Endothelial cell of umbilical vein (primary cell): Measurements from ENCODE around the gene RRP1B. TPM values are rescaled to one million over a fixed set of nuclear protein-coding genes. Genes with fewer than 3 reads are reported as not detected.

Source experiments
- BruUV-seq: library from RNA; stranded (reverse); fragments of 400-500 nt; replicated peaks from 2 replicates; lab custom pipeline; 2021; lab: Mats Ljungman, UMichigan
- CTCF ChIA-PET: fragments of 300-600, 350-600 bp; sonication (Branson Sonifier 250); formaldehyde crosslinking; loops from one replicate; lab custom pipeline; 2021; ENCODE audit warnings: antibody characterized with exemption, inconsistent platforms; lab: Charles Lee
- POLR2A ChIA-PET: fragments of 300-600, 350-600 bp; sonication (Branson Sonifier 250); formaldehyde crosslinking; loops from one replicate; lab custom pipeline; 2021; ENCODE audit warnings: antibody characterized with exemption, inconsistent platforms; lab: Charles Lee
- DNase-seq: peaks from one replicate; pipeline ENCODE4 v3.0.0-alpha.2; 2011; ENCODE audit warnings: low read depth, low spot score
- FAIRE-seq: peaks from 2 replicates; lab custom pipeline; 2011; peaks lifted over from hg19 to GRCh38; lab: Jason Lieb, UNC
- H2AFZ ChIP-seq: 2 replicates; pipeline ENCODE4 v1.6.0; 2012; ENCODE audit warnings: low read depth, low read length, control low read depth, inconsistent platforms
- H3K27ac ChIP-seq: 2 replicates; pipeline ENCODE4 v1.5.1; 2011; ENCODE audit warnings: low read depth, mild to moderate bottlenecking, control low read depth, low read length, moderate library complexity; ENCODE audit not compliant: insufficient read depth
- H3K27me3 ChIP-seq, 2 experiments: 2 replicates each; pipeline versions ENCODE4 v1.6.0 to v1.6.1; 2011; ENCODE audit warnings: low read length in 2 of 2, mixed read lengths in 1 of 2; ENCODE audit not compliant: control insufficient read depth in 2 of 2, insufficient read depth in 2 of 2
- H3K36me3 ChIP-seq, 2 experiments: 2 replicates in 1 of 2; 3 replicates in 1 of 2; pipeline ENCODE4 v1.5.1; 2011; ENCODE audit warnings: low read length in 2 of 2, mild to moderate bottlenecking in 1 of 2, moderate library complexity in 1 of 2; ENCODE audit not compliant: control insufficient read depth in 2 of 2, insufficient read depth in 2 of 2; ENCODE audit errors: extremely low read depth in 1 of 2
- H3K4me1 ChIP-seq: 3 replicates; pipeline ENCODE4 v1.5.1; 2011; ENCODE audit warnings: mild to moderate bottlenecking, low read length; ENCODE audit not compliant: control insufficient read depth, insufficient read depth; ENCODE audit errors: extremely low read depth
- H3K4me2 ChIP-seq: 2 replicates; pipeline ENCODE4 v1.6.1; 2011; ENCODE audit warnings: low read length, control low read depth, mixed read lengths; ENCODE audit not compliant: insufficient read depth
- H3K4me3 ChIP-seq, 3 experiments: fragments of 200-600 bp in 1 of 3; sonication (generic), shearing (Covaris generic) in 1 of 3; replicated peaks in 1 of 3; 2 replicates each; pipeline ENCODE4 v1.5.1; 2011 to 2016; ENCODE audit warnings: control low read depth in 3 of 3, low read length in 3 of 3, mild to moderate bottlenecking in 2 of 3, inconsistent platforms in 1 of 3, low read depth in 1 of 3, moderate library complexity in 1 of 3; ENCODE audit not compliant: insufficient read depth in 1 of 3
- H3K79me2 ChIP-seq: 2 replicates; pipeline ENCODE4 v1.6.0; 2012; ENCODE audit warnings: low read length, inconsistent platforms; ENCODE audit not compliant: control insufficient read depth, insufficient read depth
- H3K9ac ChIP-seq: replicated peaks from 2 replicates; pipeline ENCODE3; 2011; ENCODE audit warnings: low read length, control low read depth; ENCODE audit not compliant: insufficient read depth; ENCODE audit errors: extremely low read depth
- H3K9me1 ChIP-seq: replicated peaks from 3 replicates; pipeline ENCODE4 v1.6.0; 2011; ENCODE audit warnings: mild to moderate bottlenecking, low read length; ENCODE audit not compliant: control insufficient read depth, insufficient read depth; ENCODE audit errors: extremely low read depth
- H3K9me3 ChIP-seq: replicated peaks from 2 replicates; pipeline ENCODE4 v1.5.1; 2012; ENCODE audit warnings: low read length, inconsistent platforms; ENCODE audit not compliant: control insufficient read depth, insufficient read depth
- H4K20me1 ChIP-seq: replicated peaks from 2 replicates; pipeline ENCODE3; 2011; ENCODE audit warnings: mild to moderate bottlenecking, low read length; ENCODE audit not compliant: control insufficient read depth, insufficient read depth; ENCODE audit errors: extremely low read depth
- EZH2 ChIP-seq: IDR thresholded peaks from 2 replicates; pipeline ENCODE4 v1.6.1; 2012; ENCODE audit warnings: borderline replicate concordance, low read depth, mild to moderate bottlenecking, moderate library complexity, low read length, inconsistent platforms; ENCODE audit not compliant: severe bottlenecking
- FOS ChIP-seq: IDR thresholded peaks from 2 replicates; pipeline ENCODE4 v1.6.1; 2011; ENCODE audit warnings: mild to moderate bottlenecking, low read length, moderate library complexity, borderline replicate concordance; ENCODE audit not compliant: insufficient read depth
- GATA2 ChIP-seq: IDR thresholded peaks from 2 replicates; pipeline ENCODE4 v1.7.0; 2011; ENCODE audit warnings: low read depth, mild to moderate bottlenecking, moderate library complexity, mixed read lengths, low read length; ENCODE audit not compliant: insufficient read length, insufficient read depth
- JUN ChIP-seq: IDR thresholded peaks from 2 replicates; pipeline ENCODE4 v1.6.1; 2011; ENCODE audit warnings: borderline replicate concordance, low read depth; ENCODE audit not compliant: insufficient read length, insufficient read depth
- MYC ChIP-seq: IDR thresholded peaks from one replicate; pipeline ENCODE4 v1.6.1; 2011; ENCODE audit warnings: mild to moderate bottlenecking, low read depth, low read length
- POLR2A ChIP-seq: IDR thresholded peaks from 2 replicates; pipeline ENCODE4 v1.6.1; 2012; ENCODE audit warnings: low read depth, mild to moderate bottlenecking, control low read depth, low read length
- POLR2AphosphoS5 ChIP-seq: IDR thresholded peaks from 2 replicates; pipeline ENCODE4 v1.6.1; 2012; ENCODE audit warnings: low read depth, mild to moderate bottlenecking, control low read depth, low read length, moderate library complexity; ENCODE audit not compliant: insufficient read depth
- dilution Hi-C: fragments of 300-500 bp; cut with MboI; formaldehyde crosslinking; loops from one replicate; pipeline ENCODE4 v1.15.0; 2019; ENCODE audit warnings: low sequenced_read_pairs; ENCODE audit not compliant: extremely low pct_ligation_motif_present
- intact Hi-C: fragments of 100-400 bp; cut with micrococcal nuclease; formaldehyde crosslinking; loops from one replicate; pipeline ENCODE4 v1.10.0; 2022
- polyA plus RNA-seq, 4 experiments: library from polyadenylated mRNA; depleted of rRNA in 3 of 4; stranded (reverse) in 3 of 4; unstranded in 1 of 4; fragments of >200 nt; gene quantifications; 2 replicates each; pipeline versions ENCODE4 v1.2.1 to v1.2.3, GENCODE V29; 2011 to 2012; ENCODE audit warnings: missing spikeins in 1 of 4
- total RNA-seq: library from RNA; stranded (reverse); gene quantifications from 2 replicates; pipeline ENCODE4 v1.2.3, GENCODE V29; 2021
- TF ChIP-seq, protein P1 (sequence below), 2 donors: IDR thresholded peaks; 1 replicate in 1 of 2; 2 replicates in 1 of 2; pipeline ENCODE4 v1.5.1; 2011; ENCODE audit warnings: low read length in 2 of 2, mild to moderate bottlenecking in 2 of 2, moderate library complexity in 2 of 2, control low read depth in 1 of 2, inconsistent platforms in 1 of 2, low read depth in 1 of 2; ENCODE audit not compliant: insufficient read depth in 1 of 2; ENCODE audit errors: extremely low read depth in 1 of 2
- TF ChIP-seq, protein P2 (sequence below): IDR thresholded peaks from 2 replicates; pipeline ENCODE4 v1.6.1; 2011; ENCODE audit not compliant: insufficient read depth, insufficient read length

RRP1B gene
- total and polyA plus RNA-seq, 2 donors (not counting 3 experiments of a cell fraction or from before 2014, with no cell fraction given), result 13.0 to 39.9 TPM

DNA sequence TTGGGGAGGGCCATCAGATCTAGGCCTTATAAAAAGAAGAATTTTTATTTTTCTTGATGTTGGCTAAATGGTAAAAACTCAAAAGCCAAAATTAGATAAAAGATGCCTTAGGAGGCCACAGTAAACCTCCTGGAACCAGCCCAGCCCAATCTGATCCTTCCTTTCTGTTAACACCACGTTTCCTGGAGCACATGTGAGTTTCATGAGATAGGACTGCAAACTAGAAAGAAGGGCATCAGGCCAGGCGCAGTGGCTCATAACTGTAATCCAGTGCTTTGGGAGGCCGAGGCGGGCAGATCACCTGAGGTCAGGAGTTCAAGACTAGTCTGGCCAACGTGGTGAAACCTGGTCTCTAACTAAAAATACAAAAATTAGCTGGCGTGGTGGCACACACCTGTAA lies 6.7 kb upstream of the RRP1B start:
- H4K20me1 ChIP-seq, result no peaks in the 10 kb centered on the region
- H3K9me1 ChIP-seq, result no peaks in the 10 kb centered on the region
- intact Hi-C loops, result no loop called here
- TF ChIP-seq FOS, result no peak
- TF ChIP-seq, protein P1, sequence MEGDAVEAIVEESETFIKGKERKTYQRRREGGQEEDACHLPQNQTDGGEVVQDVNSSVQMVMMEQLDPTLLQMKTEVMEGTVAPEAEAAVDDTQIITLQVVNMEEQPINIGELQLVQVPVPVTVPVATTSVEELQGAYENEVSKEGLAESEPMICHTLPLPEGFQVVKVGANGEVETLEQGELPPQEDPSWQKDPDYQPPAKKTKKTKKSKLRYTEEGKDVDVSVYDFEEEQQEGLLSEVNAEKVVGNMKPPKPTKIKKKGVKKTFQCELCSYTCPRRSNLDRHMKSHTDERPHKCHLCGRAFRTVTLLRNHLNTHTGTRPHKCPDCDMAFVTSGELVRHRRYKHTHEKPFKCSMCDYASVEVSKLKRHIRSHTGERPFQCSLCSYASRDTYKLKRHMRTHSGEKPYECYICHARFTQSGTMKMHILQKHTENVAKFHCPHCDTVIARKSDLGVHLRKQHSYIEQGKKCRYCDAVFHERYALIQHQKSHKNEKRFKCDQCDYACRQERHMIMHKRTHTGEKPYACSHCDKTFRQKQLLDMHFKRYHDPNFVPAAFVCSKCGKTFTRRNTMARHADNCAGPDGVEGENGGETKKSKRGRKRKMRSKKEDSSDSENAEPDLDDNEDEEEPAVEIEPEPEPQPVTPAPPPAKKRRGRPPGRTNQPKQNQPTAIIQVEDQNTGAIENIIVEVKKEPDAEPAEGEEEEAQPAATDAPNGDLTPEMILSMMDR (IDR thresholded peaks at IDR 0.05; ENCODE audit: extremely low read depth in 1 of 2, insufficient read depth in 1 of 2, low read depth in 1 of 2, low read length in 2 of 2), result no peak
- TF ChIP-seq, protein P2, sequence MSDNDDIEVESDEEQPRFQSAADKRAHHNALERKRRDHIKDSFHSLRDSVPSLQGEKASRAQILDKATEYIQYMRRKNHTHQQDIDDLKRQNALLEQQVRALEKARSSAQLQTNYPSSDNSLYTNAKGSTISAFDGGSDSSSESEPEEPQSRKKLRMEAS, result no peak
- no peak for TF ChIP-seq POLR2AphosphoS5
- TF ChIP-seq JUN, result no peak
- no peak for TF ChIP-seq GATA2
- TF ChIP-seq MYC, result no peak
- TF ChIP-seq POLR2A, result no peak
- TF ChIP-seq EZH2, result no peak
- no peak overlapping the region for H3K9ac ChIP-seq
- FAIRE-seq (peak; percentile 55), DNase-seq (no peak)
- H3K27me3 ChIP-seq, result no peaks in the 10 kb centered on the region
- no peak overlapping the region for H2AFZ ChIP-seq
- H3K4me2 ChIP-seq, result no peak overlapping the region
- ChIA-PET POLR2A (no interaction called here), CTCF (no interaction called here)
- no peaks in the 10 kb centered on the region for H3K36me3 ChIP-seq
- BruUV-seq, result no TSS peak
- no peak overlapping the region for H3K4me3 ChIP-seq
- H3K79me2 ChIP-seq, result no peaks in the 10 kb centered on the region
- dilution Hi-C loops, result no loop called here
- peaks cover 23% of the 10 kb centered on the region for H3K4me1 ChIP-seq
- no peaks in the 10 kb centered on the region for H3K9me3 ChIP-seq
- no peak overlapping the region for H3K27ac ChIP-seq
